ENCODE measurements around the gene SLC38A10.

DNA sequence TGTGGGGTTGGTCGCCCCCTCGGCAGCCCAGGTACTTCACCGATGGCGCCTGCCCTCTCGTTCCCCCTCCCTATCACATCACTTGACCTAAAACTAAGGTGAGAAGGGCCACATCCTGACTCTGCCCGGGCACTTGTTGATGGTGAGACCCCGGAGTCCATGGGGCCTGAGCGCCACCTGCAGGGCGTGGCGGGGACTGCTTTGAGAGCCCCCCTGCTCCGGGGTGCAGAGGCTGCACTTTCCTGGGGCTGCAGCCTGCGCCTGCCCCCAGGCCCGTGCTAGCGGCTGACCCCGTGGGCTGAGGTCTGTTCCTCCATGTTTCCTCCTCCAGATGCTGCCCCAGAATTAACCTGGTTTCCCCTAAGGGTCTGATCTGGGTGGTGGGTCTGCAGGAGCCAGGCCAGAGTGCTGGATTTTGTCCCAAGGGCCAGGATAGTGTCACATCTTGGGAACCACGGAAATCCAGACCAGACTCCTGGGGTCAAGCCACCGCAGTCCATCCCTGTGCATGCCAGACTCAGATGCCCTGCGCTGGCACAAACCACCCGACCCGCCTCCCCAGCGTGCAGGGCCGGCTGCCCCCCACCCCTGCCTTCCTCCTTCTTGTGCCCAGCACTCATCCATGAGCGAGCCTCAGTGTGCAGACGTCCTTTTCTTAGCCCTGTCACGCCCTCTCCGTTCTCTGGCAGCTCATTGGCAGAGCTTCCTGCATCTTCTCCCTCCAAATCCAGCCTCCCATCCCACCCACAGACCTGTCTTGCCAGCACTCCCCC is 53.3 kb downstream of the SLC38A10 start:
- TF ChIP-seq POLR2A (IDR thresholded peaks at IDR 0.05; ENCODE audit: low read length): no peak
- no peak for TF ChIP-seq GATA1 (IDR thresholded peaks at IDR 0.05; ENCODE audit: low read depth, low read length)
